Mesangial cell (primary cell): ENCODE results near the gene SLC23A2. TPM values are rescaled to one million over a fixed set of nuclear protein-coding genes. Genes with fewer than 3 reads are reported as not detected.

Source experiments
- total RNA-seq: library from RNA; depleted of rRNA; stranded (reverse); fragments of >200 nt; gene quantifications from 2 replicates; pipeline ENCODE4 v1.2.3, GENCODE V29; 2015

The SLC23A2 gene
- 7.8 and 12.9 TPM in 2 replicates for total RNA-seq

DNA sequence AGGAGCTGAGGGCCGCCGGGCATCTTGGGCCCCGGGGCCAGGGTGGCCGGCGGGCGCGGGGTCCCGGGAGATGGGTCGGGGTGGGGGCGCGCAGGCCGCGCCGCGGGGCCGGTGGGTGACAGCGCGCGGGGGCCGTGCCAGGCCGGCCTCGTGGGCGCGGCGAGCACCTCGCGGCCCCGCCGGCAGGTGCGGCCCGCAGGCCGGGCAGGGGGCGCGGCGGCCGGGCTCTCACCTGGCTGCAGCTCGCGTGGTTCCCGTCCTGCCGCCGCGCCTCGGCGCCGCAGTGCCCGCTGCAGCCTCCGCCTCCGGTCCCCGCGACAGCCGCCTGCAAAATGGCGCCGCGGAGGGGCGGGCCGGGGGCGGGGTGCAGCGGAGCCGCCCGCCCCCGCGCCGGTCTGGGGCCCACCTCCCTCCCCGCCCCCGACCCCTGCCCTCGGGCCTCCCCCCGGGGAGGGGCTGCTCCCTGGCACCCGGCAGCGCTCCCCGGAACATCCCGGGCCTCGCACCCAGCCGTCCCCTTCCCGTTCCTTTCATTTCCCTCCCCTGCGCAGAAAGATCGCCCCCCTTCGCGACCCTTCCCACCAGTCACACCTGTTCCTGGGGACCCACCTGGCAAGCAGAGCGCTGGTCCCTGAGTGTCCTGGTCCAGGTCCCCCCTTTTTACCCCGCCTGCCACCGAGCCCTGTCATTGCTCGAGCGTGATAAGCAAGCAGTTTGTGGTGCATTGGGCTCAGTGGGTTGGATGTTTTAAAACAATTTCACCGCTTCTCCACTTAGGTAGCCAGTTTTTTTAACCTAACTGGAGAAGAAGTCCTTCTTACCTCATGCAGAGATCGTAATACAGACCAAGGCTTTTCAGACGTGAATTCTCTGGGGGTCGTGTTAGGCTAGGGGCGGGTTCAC is at the start of gene SLC23A2:
SLC23A2 (minus strand) TSS at position 337 of the 903 bp plus-strand sequence. CDS start 68,948 bp downstream, outside the sequence.

Other genes starting within 250 kb of the SLC23A2 start
- 5.1 and 6.5 TPM in 2 replicates for gene RASSF2, start 177.9 kb downstream of the SLC23A2 start, total RNA-seq
- 70.0 and 85.6 TPM in 2 replicates for gene TMEM230, start 111.6 kb upstream of the SLC23A2 start, total RNA-seq
- 43.0 and 257 TPM in 2 replicates for gene PCNA, start 118.4 kb upstream of the SLC23A2 start, total RNA-seq
- 16.1 and 21.4 TPM in 2 replicates for gene CDS2, start 125.5 kb upstream of the SLC23A2 start, total RNA-seq